Mesendoderm (in vitro differentiated cells): ENCODE data around the gene PPTC7. TPM values are rescaled to one million over a fixed set of nuclear protein-coding genes. Genes with fewer than 3 reads are reported as not detected.

Experiments
- DNase-seq: peaks from one replicate; pipeline ENCODE4 v3.0.0; 2013
- H2AK5ac ChIP-seq: 2 replicates; pipeline ENCODE4 v1.6.1; 2013; ENCODE audit warnings: low read length, inconsistent platforms
- H2BK120ac ChIP-seq: 2 replicates; pipeline ENCODE4 v1.6.1; 2013; ENCODE audit warnings: low read depth, mild to moderate bottlenecking, low read length, moderate library complexity, mixed read lengths
- H2BK15ac ChIP-seq: replicated peaks from 2 replicates; pipeline ENCODE4 v1.6.1; 2013; ENCODE audit warnings: low read depth, mild to moderate bottlenecking, moderate library complexity
- H2BK5ac ChIP-seq: 2 replicates; pipeline ENCODE4 v1.6.1; 2013; ENCODE audit warnings: low read length, inconsistent platforms
- H3K18ac ChIP-seq: 2 replicates; pipeline ENCODE4 v1.6.1; 2013; ENCODE audit warnings: mild to moderate bottlenecking, low read length, mixed read lengths
- H3K23ac ChIP-seq: one replicate; pipeline ENCODE4 v1.6.1; 2013; ENCODE audit warnings: low read length
- H3K27ac ChIP-seq: 2 replicates; pipeline ENCODE4 v1.5.1; 2013; ENCODE audit warnings: low read depth, mild to moderate bottlenecking, inconsistent platforms, low read length, moderate library complexity
- H3K27me3 ChIP-seq: 2 replicates; pipeline ENCODE4 v1.6.1; 2013; ENCODE audit warnings: low read length, control low read depth, mild to moderate bottlenecking, inconsistent platforms; ENCODE audit not compliant: insufficient read depth, poor library complexity
- H3K36me3 ChIP-seq: 2 replicates; pipeline ENCODE4 v1.6.1; 2013; ENCODE audit warnings: low read length, inconsistent platforms; ENCODE audit not compliant: control insufficient read depth, insufficient read depth
- H3K4ac ChIP-seq: one replicate; pipeline ENCODE4 v1.6.1; 2013; ENCODE audit warnings: low read depth, mild to moderate bottlenecking, low read length, moderate library complexity
- H3K4me1 ChIP-seq: 2 replicates; pipeline ENCODE4 v1.6.1; 2013; ENCODE audit warnings: low read depth, low read length, inconsistent platforms; ENCODE audit not compliant: control insufficient read depth
- H3K4me2 ChIP-seq: 2 replicates; pipeline ENCODE4 v1.6.1; 2013; ENCODE audit warnings: low read length
- H3K4me3 ChIP-seq: 2 replicates; pipeline ENCODE4 v1.5.1; 2013; ENCODE audit warnings: mild to moderate bottlenecking, low read length
- H3K56ac ChIP-seq: one replicate; pipeline ENCODE4 v1.6.1; 2013; ENCODE audit warnings: low read length
- H3K79me1 ChIP-seq: 2 replicates; pipeline ENCODE4 v1.6.1; 2013; ENCODE audit warnings: low read length, inconsistent platforms
- H3K79me2 ChIP-seq: 2 replicates; pipeline ENCODE4 v1.6.1; 2013; ENCODE audit warnings: mild to moderate bottlenecking, low read length; ENCODE audit not compliant: control insufficient read depth, insufficient read depth
- H3K9ac ChIP-seq: 2 replicates; pipeline ENCODE4 v1.6.1; 2013; ENCODE audit warnings: low read length, inconsistent platforms
- H4K5ac ChIP-seq: one replicate; pipeline ENCODE4 v1.6.1; 2013; ENCODE audit warnings: low read length
- H4K8ac ChIP-seq: one replicate; pipeline ENCODE4 v1.6.1; 2013; ENCODE audit warnings: low read depth, mild to moderate bottlenecking, control low read depth, low read length, moderate library complexity
- WGBS: extraction: QIAGEN DNeasy Blood & Tissue Kit; methylation state at CpG from one replicate; pipeline ENCODE4 v1.1.7; 2013; ENCODE audit warnings: low lambda C conversion rate, missing lambda C conversion rate; ENCODE audit not compliant: insufficient coverage; ENCODE audit errors: extremely low coverage; 5-methylcytosine and 5-hydroxymethylcytosine counted together
- small RNA-seq: library from polyadenylated mRNA; stranded (forward); fragments of <200 nt; extraction: miRNeasy Mini kit (QIAGEN cat#:217004); gene quantifications from one replicate; pipeline ENCODE3, GENCODE V24; 2013; ENCODE audit not compliant: insufficient read depth

Gene PPTC7

GRCh38 chr12:110503432-110503831 lies 79.7 kb downstream of the PPTC7 start:
- Histone ChIP-seq H3K79me1 (no peaks in the 10 kb centered on the region), H3K4me2 (no peak overlapping the region), H2BK5ac (no peak overlapping the region), H3K27ac (no peak overlapping the region), H3K4ac (no peak overlapping the region), H3K9ac (no peak overlapping the region), H2BK15ac (no peak overlapping the region), H4K5ac (no peak overlapping the region), H2AK5ac (no peak overlapping the region), H3K23ac (no peak overlapping the region), H2BK120ac (no peak overlapping the region), H3K4me1 (no peaks in the 10 kb centered on the region), H3K4me3 (no peak overlapping the region), H3K79me2 (peaks cover 2% of the 10 kb centered on the region), H3K36me3 (no peaks in the 10 kb centered on the region), H3K27me3 (no peaks in the 10 kb centered on the region), H3K18ac (no peak overlapping the region), H4K8ac (no peak overlapping the region), H3K56ac (no peak overlapping the region)
- no peak for DNase-seq
- WGBS, result no CpG with 5 or more reads among the region's 1 CpG

- no peak within 1 kb of the TSS for H2AK5ac ChIP-seq
- whole genome bisulfite sequencing, result no CpG with 5 or more reads among the region's 61 CpGs
- no peaks in the 10 kb centered on the region for H3K27me3 ChIP-seq
- no peaks in the 10 kb centered on the region for H3K4me1 ChIP-seq
- H3K4me3 ChIP-seq, result peak within 1 kb of the TSS; percentile 81
- H2BK15ac ChIP-seq, result no peak within 1 kb of the TSS
- peak within 1 kb of the TSS; percentile 83 for H3K9ac ChIP-seq
- peak within 1 kb of the TSS; percentile 90 for H3K56ac ChIP-seq
- H3K18ac ChIP-seq, result no peak within 1 kb of the TSS
- no peak within 1 kb of the TSS for H2BK5ac ChIP-seq
- H4K8ac ChIP-seq, result no peak within 1 kb of the TSS
- no peaks in the 10 kb centered on the region for H3K79me1 ChIP-seq
- no peak within 1 kb of the TSS for H3K4ac ChIP-seq
- no peak within 1 kb of the TSS for H3K23ac ChIP-seq
- peak; percentile 99 for DNase-seq
- no peak within 1 kb of the TSS for H2BK120ac ChIP-seq
- peak within 1 kb of the TSS; percentile 15 for H3K27ac ChIP-seq
- peak within 1 kb of the TSS; percentile 59 for H3K4me2 ChIP-seq
- no peak within 1 kb of the TSS for H4K5ac ChIP-seq
- peaks cover 2% of the 10 kb centered on the region for H3K79me2 ChIP-seq
- no peaks in the 10 kb centered on the region for H3K36me3 ChIP-seq
Observed at GRCh38 chr12:110501752-110502738, 81.1 kb downstream of the PPTC7 start, which contains the start of the genes RAD9B and VPS29. RAD9B (plus strand) TSS chr12:110502331; CDS start chr12:110502338, 7 bp downstream. VPS29 (minus strand) TSS chr12:110502111; CDS start chr12:110502051, 60 bp downstream.

DNA sequence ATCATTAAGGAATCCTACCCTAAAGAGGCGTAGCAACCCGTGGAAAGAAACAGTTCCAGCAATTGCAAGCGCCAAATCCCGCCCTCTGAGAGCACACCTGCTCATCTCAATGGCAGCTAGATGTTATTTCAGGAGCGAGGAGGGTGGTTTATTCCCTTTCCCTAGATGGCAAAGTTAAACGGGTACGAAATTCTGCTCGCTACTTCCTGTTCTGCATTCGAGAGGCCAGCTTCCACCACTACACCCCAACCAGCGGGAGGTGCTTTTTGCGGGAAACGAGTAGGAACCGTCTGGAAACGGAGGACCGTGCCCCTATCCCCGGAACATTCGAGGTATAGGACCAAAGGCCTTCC lies 81.7 kb downstream of the PPTC7 start:
- H3K4me1 ChIP-seq, result no peaks in the 10 kb centered on the region
- no peak overlapping the region for H3K18ac ChIP-seq
- no peaks in the 10 kb centered on the region for H3K36me3 ChIP-seq
- no peak overlapping the region for H2BK5ac ChIP-seq
- peak overlapping the region; percentile 15 for H3K27ac ChIP-seq
- H2BK15ac ChIP-seq, result no peak overlapping the region
- H2BK120ac ChIP-seq, result no peak overlapping the region
- no peak overlapping the region for H3K23ac ChIP-seq
- H3K79me1 ChIP-seq, result no peaks in the 10 kb centered on the region
- peak overlapping the region; percentile 81 for H3K4me3 ChIP-seq
- peak; percentile 48 for DNase-seq
- no peak overlapping the region for H4K5ac ChIP-seq
- no peak overlapping the region for H4K8ac ChIP-seq
- H2AK5ac ChIP-seq, result no peak overlapping the region
- peak overlapping the region; percentile 83 for H3K9ac ChIP-seq
- no peaks in the 10 kb centered on the region for H3K27me3 ChIP-seq
- peak overlapping the region; percentile 59 for H3K4me2 ChIP-seq
- H3K4ac ChIP-seq, result no peak overlapping the region
- H3K79me2 ChIP-seq, result peaks cover 2% of the 10 kb centered on the region
- H3K56ac ChIP-seq, result peak overlapping the region; percentile 90
- WGBS, result no CpG with 5 or more reads among the region's 17 CpGs

GRCh38 chr12:110498984-110499706 lies 84.0 kb downstream of the PPTC7 start:
- no peaks in the 10 kb centered on the region for H3K4me1 ChIP-seq
- H4K5ac ChIP-seq, result no peak overlapping the region
- H2BK15ac ChIP-seq, result no peak overlapping the region
- H3K36me3 ChIP-seq, result no peaks in the 10 kb centered on the region
- H4K8ac ChIP-seq, result no peak overlapping the region
- H3K27ac ChIP-seq, result no peak overlapping the region
- no peaks in the 10 kb centered on the region for H3K79me1 ChIP-seq
- no peak overlapping the region for H3K56ac ChIP-seq
- H3K27me3 ChIP-seq, result no peaks in the 10 kb centered on the region
- no peak overlapping the region for H3K9ac ChIP-seq
- no peak overlapping the region for H3K4me3 ChIP-seq
- WGBS, result no CpG with 5 or more reads among the region's 4 CpGs
- no peak overlapping the region for H2BK5ac ChIP-seq
- no peak overlapping the region for H3K4ac ChIP-seq
- no peak overlapping the region for H3K23ac ChIP-seq
- no peak overlapping the region for H3K18ac ChIP-seq
- no peak overlapping the region for H3K4me2 ChIP-seq
- H2BK120ac ChIP-seq, result no peak overlapping the region
- no peak for DNase-seq
- H3K79me2 ChIP-seq, result peaks cover 2% of the 10 kb centered on the region
- no peak overlapping the region for H2AK5ac ChIP-seq

Small RNA genes lying within 50 kb of the gene (small RNA-seq; reads per million reads assigned to genes)
- gene RF00278 (not detected), gene RN7SL387P (not detected)
